ENCODE results near the gene MFRP.

MFRP gene

GRCh38 chr11:119318240-119319135, 28.0 kb downstream of the MFRP start:
- peak; percentile 55 for DNase-seq (ENCODE audit: low read depth)

DNA sequence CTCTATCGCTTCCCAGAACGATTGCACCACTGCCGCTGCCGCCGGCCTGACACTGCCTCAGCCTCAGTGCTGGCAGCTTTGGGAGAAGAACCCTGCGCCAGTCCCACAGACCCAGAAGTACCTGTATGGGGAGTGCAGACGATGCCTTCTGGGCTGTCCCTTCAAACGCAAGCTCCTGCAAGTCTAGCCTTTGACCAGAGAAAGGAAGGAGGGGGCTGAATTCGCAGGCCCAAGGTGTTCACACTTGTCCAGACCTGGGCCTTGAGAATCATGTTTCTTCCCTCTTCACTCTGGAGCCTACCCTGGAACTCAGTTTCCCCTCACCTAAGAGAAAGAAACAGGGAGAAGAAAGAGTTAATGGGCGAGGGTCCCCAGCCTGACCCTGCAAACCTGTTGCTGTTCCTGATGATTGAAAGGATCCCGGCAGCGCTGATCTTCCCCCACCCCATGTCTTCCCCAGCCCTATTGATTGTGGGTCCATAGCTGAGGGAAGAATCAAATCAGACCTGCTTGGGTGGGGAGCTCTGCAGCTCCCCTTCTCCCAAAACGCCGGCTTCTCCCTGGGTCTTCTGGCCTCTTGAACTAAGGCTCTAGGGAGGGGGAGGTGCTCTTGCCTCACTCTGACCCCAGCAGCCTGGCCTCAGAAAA, 28.8 kb downstream of the MFRP start:
- no peak for DNase-seq (ENCODE audit: low read depth)

GRCh38 chr11:119316729-119317591, 29.5 kb downstream of the MFRP start, which contains the start of gene MCAM:
Gene MCAM, minus strand, starts transcription at chr11:119317130. Its CDS starts 29 bp downstream, at chr11:119317101.
- peak; percentile 54 for DNase-seq (ENCODE audit: low read depth)

DNA sequence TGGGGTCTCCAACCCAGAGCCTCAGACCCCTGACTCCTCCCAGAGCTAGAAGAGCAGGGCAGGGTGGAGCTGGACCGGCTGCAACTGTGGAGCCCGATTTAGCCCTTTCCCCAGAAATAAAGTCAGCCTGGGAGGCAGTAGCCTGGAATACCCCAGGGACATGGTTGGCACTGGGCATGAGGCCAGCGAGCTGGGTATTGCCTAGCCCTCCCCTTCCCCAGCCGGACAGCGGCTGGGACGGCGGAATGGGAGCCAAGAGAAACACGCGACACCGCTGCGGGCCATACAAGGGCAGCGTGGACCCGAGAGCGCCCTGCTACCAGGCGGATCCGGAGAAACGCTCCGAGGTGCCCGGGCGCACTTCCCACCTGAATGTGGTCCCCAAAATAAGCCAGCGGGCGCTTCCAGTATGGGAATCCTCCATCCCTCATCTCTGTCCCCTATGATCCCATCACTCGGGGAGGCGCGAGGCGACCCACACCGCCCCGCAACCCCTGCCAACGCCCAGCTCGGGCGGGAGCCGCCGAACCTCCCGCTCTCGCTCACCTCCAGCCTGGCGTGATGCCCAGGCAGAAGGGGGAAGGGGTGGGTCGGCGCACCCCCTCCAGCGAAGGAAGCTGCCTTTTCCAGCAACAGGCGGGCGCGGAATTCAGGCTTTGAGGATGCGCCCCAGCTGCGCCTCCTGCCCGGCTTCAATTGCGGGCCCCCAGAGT, 30.3 kb downstream of the MFRP start:
- peak; percentile 44 for DNase-seq (ENCODE audit: low read depth)

DNA sequence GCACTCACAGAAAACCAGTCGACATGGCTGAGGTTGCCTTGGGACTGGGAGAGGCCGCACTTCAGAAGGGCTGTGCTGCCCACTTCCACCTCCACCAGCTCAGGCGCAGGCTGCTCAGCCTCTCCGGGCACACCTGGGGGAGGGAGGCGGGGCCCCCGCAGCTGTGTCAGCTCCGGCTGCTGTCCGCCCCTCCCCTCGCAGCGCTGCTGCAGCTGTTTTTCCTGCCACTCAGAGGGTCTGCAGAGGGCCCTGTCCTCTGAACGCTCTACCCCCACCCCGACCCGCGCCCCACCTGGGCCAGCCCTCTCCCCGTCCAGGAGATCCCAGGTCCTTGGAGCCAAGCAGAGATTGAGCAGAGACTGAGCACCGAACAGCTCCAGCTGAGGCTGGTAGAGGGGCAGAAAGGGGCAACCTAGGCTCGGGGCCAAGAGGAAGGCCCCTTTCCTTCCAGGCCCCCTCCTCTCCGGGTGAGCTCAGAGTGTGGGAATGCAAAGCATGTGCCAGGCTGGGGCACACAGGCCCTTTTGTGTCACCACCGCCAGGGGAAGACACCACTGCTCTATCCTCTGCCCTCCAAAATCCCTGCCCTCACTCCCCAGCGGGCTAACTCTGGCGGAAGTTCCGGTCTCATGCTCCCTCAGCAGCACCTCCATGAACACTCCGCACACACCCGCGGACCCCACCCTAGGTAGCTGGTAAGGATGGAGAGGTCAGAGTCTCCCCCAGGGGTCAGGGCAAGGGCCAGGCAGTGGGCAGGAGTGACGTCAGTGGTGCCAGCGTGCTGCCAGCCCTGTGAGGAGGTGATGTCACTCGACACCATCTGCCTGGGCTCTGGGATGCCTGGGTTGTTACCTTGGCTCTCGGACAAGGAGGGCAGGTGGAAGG, 31.1 kb downstream of the MFRP start:
- DNase-seq (ENCODE audit: low read depth): peak; percentile 56

DNA sequence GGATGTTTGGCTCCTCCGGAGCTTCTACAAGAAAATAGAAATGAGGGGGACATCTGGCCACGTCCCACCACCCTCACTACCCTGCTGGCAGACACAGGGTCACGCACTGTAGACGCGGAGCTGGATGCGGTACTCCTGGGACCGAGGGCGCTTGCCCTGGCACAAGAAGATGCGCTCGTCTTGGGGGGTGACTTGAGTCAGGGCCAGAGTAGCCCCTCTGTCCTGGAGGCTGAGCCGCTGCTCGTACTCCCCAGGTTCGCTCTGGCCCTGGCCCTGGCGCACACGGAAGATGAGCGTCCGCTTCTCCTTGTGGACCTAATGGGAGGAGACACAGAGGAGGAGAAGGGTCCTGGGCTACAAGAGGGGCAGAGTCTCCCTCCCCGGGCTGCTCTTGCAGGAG, 31.8 kb downstream of the MFRP start:
- no peak for DNase-seq (ENCODE audit: low read depth)

- no peak for DNase-seq (ENCODE audit: low read depth)
Observed at GRCh38 chr11:119310682-119311052, 35.8 kb downstream of the MFRP start.

DNA sequence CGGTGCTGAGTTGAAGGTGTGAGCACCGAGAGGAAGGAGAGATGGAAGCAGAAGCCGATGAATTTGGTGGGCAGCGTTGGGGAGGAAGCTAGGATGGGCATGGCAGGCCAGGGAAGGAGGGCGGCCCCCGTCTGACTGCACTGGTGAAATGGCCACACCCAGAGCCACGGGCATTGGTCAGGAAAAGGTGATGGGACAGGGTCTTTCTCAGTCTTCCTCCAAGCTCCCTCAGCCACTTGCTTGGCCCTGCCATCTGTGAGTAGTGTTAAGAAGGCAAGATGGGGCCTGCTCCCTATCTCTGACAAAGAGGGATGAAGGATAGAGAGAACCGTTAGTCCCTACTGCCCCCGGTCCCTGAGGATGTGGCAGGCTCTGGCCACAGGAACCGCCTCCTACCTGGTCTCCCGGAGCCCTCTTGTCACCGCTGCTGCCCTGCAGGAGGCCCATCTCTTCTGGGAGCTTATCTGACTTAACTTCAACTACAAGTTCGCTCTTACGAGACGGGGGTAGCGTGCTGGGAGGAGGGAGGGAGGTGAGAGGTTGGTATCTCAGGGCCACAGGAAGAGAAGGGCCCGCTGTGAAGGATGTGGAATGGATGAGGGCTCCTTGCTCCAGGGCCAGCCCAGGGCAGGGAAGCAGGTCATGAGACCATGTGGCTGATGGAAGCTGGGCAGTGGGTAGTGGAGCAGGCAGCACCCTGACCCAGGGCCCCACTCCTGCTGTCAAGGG, 36.4 kb downstream of the MFRP start:
- no peak for DNase-seq (ENCODE audit: low read depth)

DNA sequence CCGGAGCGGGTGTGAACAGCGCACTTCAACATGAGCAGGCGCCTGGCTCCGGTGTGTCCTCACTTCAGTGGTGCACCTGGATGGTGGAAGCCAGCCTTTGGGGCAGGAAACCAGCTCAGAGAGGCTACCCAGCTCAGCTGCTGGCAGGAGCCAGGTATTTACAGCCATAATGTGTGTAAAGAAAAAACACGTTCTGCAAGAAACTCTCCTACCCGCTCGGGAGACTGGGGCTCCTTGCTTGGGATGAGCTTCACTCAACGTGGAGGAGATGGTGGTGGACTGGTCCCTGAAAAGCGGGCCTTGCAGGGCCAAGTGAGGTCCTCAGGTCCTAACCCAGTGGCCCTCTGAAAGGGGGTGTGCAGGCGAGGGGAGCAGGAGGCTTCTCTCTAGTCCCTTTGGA, 37.1 kb downstream of the MFRP start:
- no peak for DNase-seq (ENCODE audit: low read depth)

- DNase-seq (ENCODE audit: low read depth): no peak
Observed at GRCh38 chr11:119307974-119308373, 38.5 kb downstream of the MFRP start.

GRCh38 chr11:119307219-119307618, 39.3 kb downstream of the MFRP start:
- DNase-seq (ENCODE audit: low read depth): peak; percentile 26

GRCh38 chr11:119306373-119306890, 40.1 kb downstream of the MFRP start:
- peak; percentile 46 for DNase-seq (ENCODE audit: low read depth)

DNA sequence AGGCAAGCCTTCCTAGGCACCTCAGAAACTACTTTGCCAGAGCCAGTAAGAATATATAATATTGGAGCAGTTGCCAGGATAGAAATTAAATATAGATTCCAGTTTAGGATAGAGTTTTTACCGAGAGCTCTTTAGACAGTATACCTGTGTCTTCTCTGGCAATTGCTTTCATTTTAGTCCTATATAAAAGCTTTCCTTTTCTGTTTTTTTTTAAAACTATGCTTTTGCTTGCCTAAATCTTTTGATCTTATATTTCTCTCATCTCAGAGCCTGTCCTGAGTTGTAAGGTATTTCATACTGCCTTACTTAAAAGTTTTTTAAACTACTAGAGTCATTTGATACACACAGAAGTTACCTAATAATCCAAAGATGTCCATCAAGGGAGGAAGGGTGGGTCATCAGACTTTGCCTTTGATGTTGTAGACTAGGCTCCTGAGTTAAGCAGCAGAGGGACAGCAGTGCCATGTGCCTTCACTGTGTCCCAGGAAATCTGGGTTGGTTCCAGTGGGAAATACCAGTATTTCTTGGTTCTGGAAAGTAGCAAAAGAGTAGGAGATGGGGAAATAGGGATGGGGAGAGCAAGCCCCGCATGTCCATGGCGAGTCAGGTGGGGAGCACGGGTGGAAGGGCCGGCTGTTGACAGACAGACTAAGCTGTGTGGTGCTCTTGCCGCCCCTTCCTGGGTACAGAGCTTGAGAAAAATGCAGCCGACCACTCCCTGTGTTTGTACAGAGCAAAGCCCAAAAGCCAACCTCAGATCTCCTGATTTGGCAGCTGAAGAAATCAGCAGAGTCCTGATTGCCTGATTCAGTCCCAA, 40.7 kb downstream of the MFRP start:
- DNase-seq (ENCODE audit: low read depth): no peak

DNA sequence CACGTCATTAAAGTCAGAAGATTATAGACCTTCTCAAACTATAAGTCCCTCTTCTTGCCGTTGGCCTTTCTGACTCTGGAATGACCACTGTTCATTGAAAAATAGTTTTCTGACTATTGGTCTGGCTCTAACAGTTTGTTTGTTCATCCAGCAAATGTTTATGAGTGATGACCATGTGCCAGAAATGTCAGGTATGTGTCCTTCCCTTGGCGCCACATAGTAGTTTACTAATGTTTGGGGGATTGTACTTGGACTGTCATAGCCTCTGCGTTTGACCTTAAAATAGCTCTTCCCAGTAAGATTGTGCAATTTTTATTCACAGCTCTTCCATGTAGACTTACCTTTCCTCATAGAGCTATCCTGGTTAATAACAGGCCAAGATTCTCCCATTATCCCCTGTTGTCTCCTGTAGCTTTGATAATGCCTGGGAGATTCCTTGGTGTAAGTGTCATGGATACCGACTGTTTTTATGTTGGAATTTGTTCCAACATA, 43.2 kb downstream of the MFRP start:
- peak; percentile 24 for DNase-seq (ENCODE audit: low read depth)

DNA sequence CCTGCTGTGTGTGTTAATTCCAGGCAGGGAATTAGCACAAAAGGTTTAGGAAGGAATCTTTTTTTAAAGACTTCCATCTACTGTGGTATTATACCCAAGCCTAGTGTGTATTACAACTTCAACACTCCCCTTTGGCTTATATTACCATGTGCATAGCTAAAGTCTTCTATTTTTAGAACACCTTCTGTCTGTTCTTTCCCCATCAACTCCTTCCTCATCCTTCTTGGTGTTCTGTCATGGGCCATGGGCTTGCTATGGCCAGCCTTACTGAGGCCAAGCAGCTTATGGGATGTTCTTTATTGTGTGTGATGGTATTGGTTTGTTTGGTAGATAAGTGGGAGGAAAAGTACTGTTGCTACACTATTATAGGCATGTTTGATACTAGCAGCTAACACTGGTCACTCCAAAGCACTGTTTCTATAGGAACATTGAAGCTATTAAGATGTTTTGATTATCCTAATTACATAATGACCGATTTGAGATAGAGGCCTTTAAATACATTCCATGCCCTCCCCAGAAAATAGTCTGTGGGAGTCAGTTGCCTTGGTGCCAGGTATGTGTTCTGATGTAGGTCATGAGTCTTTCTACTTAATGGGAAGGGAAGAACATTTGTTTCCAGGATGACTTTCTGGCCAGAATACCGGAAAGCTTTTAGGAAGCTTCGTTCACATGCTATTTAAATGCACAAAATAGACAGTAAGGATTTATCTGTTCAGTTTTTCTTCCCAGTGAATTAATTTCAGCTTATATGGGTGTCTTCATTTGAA, 46.1 kb downstream of the MFRP start:
- DNase-seq (ENCODE audit: low read depth): no peak

GRCh38 chr11:119299416-119299815, 47.1 kb downstream of the MFRP start:
- DNase-seq (ENCODE audit: low read depth): no peak

- peak; percentile 18 for DNase-seq (ENCODE audit: low read depth)
Observed at GRCh38 chr11:119298726-119299125, 47.8 kb downstream of the MFRP start.

- DNase-seq (ENCODE audit: low read depth): no peak
Observed at GRCh38 chr11:119297938-119298337, 48.6 kb downstream of the MFRP start.
